GM23338 (cell line): ENCODE data around the gene UCN2.

Experiments used
- CREB1 ChIP-seq: fragments of 250-450 bp; sonication (Bioruptor Pico); IDR thresholded peaks from 2 replicates; pipeline ENCODE4 v1.5.0; 2020; ENCODE audit warnings: low read depth, mild to moderate bottlenecking, moderate library complexity
- CTCF ChIP-seq, 2 experiments: fragments of 200-600 bp in 1 of 2; sonication (generic) in 1 of 2; conservative IDR thresholded peaks; 2 replicates each; pipeline versions ENCODE4 v1.5.1 to v1.6.1; 2016 to 2017; ENCODE audit warnings: antibody characterized with exemption in 2 of 2, low read depth in 2 of 2, mild to moderate bottlenecking in 2 of 2, moderate library complexity in 1 of 2
- EZH2 ChIP-seq: fragments of 200-600 bp; sonication (generic); IDR thresholded peaks from one replicate; pipeline ENCODE4 v1.8.0; 2017; ENCODE audit warnings: antibody characterized with exemption, mild to moderate bottlenecking, low read depth; ENCODE audit not compliant: unreplicated experiment
- EZH2phosphoT487 ChIP-seq: fragments of 200-600 bp; sonication (generic); IDR thresholded peaks from one replicate; pipeline ENCODE4 v1.8.1; 2018; ENCODE audit warnings: antibody characterized with exemption; ENCODE audit not compliant: unreplicated experiment
- JUNB ChIP-seq: IDR thresholded peaks from one replicate; pipeline ENCODE4 v1.6.1; 2016; ENCODE audit warnings: antibody characterized with exemption; ENCODE audit not compliant: unreplicated experiment
- POLR2AphosphoS5 ChIP-seq: IDR thresholded peaks from 2 replicates; pipeline ENCODE4 v1.6.1; 2016; ENCODE audit warnings: antibody characterized with exemption, low read depth
- REST ChIP-seq: IDR thresholded peaks from one replicate; pipeline ENCODE4 v1.6.1; 2018; ENCODE audit warnings: antibody characterized with exemption; ENCODE audit not compliant: unreplicated experiment

- no peak for TF ChIP-seq CTCF (conservative IDR thresholded peaks at IDR 0.05; ENCODE audit: low read depth in 2 of 2)
- no peak for TF ChIP-seq REST
- no peak for TF ChIP-seq JUNB
- TF ChIP-seq POLR2AphosphoS5 = no peak
- no peak for TF ChIP-seq CREB1
- no peak for TF ChIP-seq EZH2
- TF ChIP-seq EZH2phosphoT487 = no peak
These were observed 27.9 kb upstream of the UCN2 start for GRCh38 chr3:48591436-48591835.
